Lower leg skin (tissue), 3 donors: ENCODE results near the gene SEMA3A.

Experiments
- CTCF ChIP-seq, 3 donors: fragments of 450-650 bp; IDR thresholded peaks; one replicate each; pipeline ENCODE4 v1.5.1; 2016; ENCODE audit warnings: antibody characterized with exemption in 3 of 3, mild to moderate bottlenecking in 3 of 3, moderate library complexity in 2 of 3
- POLR2A ChIP-seq, 2 donors: fragments of 450-650 bp; IDR thresholded peaks; one replicate each; pipeline ENCODE4 v1.6.1; 2016 to 2017; ENCODE audit warnings: antibody characterized with exemption in 2 of 2, mild to moderate bottlenecking in 1 of 2, moderate library complexity in 1 of 2

GRCh38 chr7:84042110-84042539 is 152.5 kb downstream of the SEMA3A start:
- no peak for TF ChIP-seq CTCF (IDR thresholded peaks at IDR 0.05)
- TF ChIP-seq POLR2A (IDR thresholded peaks at IDR 0.05), result no peak
